Stimulated activated CD8-positive, alpha-beta memory T cell treated with anti-CD3 and anti-CD28 coated beads, Interleukin-12 subunit alpha, Interleukin-12 subunit beta, amount 100 ng/mL, for 4 hours (primary cell): ENCODE data around the gene GGTLC3.
"Not testable (repeated sequence)": the region's sequence is repeated elsewhere in the genome, so short reads cannot be mapped to it uniquely, and the experiment has no call there.

Experiments used
- DNase-seq: peaks from one replicate; pipeline ENCODE4 v3.0.0-alpha.2; 2020; ENCODE audit warnings: low read depth

The GGTLC3 gene

DNA sequence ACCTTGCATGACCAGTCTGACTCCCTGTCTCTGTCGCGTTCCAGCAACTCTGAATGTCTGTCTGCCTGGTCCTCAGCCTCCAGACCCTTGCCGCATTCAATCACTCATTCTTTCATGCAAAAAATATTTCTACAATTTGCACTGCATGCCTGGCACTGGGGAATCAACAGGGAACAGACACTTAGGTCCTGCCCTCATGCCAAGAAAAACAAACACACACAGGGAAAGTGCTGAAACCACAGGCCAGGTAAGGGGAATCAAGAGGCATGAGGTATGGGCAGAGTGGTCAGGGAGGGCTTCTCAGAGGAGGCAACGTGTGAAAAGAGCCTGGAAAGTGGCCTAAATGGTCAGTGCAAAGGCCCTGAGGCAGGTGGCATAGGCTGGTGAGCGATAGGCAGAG is at the start of gene GGTLC3:
Gene GGTLC3 (minus strand): TSS at position 101 of the 400 bp plus-strand sequence. CDS start 264 bp downstream, outside the sequence.
- DNase-seq, result not testable (repeated sequence)

DNA sequence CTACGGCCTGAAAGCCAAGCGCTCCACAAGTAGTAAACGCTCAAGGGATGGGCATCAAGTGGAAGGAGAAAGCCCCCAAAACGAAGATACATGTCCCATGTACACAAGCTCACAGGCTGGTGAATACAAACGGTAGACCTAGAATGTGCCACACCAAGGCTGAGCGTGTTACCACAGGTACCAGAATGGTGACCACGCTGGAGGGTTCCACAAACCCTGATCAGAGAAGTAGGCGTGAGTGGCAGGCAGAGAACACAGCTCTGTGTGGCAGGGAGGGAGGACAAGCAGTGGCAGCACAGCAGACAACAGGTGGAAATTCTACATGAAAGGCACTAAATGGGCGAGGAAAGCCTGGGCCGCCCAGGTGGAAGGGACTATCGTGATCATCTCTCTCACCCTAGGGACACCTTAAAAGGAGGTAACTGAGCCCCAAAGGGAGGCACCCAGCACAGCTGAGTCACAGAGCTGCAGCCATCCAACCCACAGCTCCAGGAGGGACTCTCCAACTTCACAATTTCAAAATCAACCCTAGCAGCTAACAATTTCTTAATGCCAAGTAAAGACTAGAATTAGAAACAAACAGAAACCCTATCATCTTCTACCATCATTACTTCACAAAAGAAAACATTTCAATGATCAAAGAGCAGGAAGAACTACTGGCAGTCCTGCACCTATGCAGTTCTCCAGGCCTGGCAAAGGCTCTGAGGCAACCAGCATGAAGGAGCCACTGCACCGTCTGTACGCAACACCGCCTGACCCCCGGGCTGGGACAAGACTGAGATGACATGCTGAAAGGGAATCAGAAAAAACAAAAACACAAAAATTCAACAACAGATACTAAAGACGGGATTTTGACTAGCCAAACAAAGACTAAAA is 42.4 kb upstream of the GGTLC3 start:
- not testable (repeated sequence) for DNase-seq

GRCh38 chr22:18558939-18559338 is 41.0 kb upstream of the GGTLC3 start:
- DNase-seq, result not testable (repeated sequence)

- DNase-seq, result not testable (repeated sequence)
Measured at GRCh38 chr22:18558516-18558915, 40.6 kb upstream of the GGTLC3 start.

GRCh38 chr22:18554280-18555256 is 36.6 kb upstream of the GGTLC3 start:
- not testable (repeated sequence) for DNase-seq

DNA sequence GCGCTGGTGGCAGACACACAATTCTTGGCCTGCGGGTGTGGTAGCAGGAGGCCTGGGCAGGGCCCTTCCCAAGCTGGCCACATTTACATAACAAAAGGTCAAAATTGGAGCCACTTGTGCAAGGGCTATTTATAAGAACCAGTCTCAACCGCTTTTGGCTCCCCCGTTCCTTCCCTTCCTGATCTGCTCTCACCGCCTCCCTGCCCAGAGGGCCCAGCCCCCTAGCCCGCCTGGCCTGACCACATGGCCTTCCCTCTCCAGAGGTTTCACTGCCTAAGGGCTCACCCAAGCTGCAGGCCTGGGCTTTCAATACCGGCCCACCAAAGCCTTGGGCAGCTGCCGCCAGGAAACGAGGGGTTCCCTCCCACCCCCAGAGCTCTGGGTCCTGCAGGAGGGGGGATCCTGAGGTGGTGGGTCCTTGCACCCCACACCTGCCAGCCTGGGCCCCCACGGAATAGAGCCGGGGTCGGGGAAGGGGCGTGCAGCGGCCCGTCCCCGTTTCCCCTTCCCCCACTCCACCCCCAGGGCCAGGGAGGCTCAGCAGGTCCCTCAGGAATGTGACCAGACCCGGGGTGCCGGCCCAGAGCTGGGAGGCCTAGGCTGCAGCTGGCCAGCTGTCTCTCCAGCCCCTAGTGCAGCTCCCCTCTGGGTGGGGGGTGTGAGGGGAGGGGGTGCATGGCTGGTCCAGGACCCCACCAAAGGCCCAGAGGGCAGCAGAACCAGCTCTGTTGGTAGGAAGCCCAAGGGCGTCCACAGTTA is 35.1 kb upstream of the GGTLC3 start:
- not testable (repeated sequence) for DNase-seq

DNA sequence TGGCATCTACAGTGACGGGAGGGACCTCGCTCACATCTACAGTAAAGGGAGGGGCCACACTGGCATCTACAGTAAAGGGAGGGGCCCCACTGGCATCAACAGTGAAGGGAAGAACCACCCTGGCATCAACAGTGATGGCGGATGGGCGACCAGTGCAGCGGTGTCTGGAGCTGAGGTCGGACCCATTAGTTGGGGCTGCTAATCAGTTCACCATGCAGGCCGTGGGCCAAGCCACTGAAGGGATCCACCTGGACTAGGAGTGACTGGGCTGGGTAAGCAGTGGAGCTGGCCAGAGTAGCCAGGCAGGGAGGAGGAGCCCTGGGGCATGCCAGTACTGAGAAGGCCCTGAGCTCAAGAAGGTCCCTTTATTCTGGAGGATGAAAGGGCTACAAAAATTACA is 33.1 kb upstream of the GGTLC3 start:
- DNase-seq, result not testable (repeated sequence)

- DNase-seq, result not testable (repeated sequence)
Measured at GRCh38 chr22:18549458-18550179, 31.7 kb upstream of the GGTLC3 start.

- DNase-seq, result not testable (repeated sequence)
Measured at GRCh38 chr22:18544615-18545014, 26.7 kb upstream of the GGTLC3 start.

- DNase-seq, result not testable (repeated sequence)
Measured at GRCh38 chr22:18543400-18543799, 25.4 kb upstream of the GGTLC3 start.

GRCh38 chr22:18539994-18540393 is 22.0 kb upstream of the GGTLC3 start:
- not testable (repeated sequence) for DNase-seq

DNA sequence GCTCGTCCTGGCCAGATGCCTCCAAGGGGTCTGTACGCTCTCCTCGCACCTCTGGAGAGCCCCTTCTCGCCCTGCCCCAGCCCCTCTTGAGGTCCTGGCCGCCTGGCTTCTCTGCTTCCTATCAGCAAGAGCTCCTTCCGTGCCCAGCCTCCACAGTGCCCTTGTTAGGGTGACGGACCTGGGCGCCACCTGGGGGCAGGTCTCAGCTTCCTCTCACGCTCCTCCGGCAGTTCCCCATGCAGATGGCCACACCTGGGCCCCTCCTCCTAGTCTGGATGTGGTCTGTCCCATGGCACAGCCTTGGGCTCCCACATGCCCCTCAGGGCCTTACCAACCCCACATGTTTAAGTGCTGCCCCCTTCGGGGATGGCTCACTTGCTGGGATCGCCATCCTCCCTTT is 16.4 kb upstream of the GGTLC3 start:
- not testable (repeated sequence) for DNase-seq

DNA sequence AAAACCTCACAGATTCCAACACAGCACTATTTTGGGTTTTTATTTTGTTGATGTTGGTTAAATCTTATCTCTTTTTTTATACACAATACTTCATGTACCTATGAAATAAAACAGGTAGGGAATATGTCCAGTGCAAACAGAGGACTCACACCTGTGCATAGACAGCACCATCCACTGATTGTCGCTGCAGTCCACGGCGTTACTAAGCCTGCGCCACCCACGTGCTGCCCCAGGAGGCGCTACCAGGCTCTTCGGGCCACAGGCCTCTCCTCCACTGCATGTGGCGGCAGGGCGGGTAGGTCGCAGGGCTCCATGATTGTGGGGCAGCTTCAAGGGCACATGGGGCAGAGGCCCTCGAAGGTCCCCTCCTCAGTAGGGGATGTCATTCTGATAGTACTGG is 15.7 kb upstream of the GGTLC3 start:
- not testable (repeated sequence) for DNase-seq

DNA sequence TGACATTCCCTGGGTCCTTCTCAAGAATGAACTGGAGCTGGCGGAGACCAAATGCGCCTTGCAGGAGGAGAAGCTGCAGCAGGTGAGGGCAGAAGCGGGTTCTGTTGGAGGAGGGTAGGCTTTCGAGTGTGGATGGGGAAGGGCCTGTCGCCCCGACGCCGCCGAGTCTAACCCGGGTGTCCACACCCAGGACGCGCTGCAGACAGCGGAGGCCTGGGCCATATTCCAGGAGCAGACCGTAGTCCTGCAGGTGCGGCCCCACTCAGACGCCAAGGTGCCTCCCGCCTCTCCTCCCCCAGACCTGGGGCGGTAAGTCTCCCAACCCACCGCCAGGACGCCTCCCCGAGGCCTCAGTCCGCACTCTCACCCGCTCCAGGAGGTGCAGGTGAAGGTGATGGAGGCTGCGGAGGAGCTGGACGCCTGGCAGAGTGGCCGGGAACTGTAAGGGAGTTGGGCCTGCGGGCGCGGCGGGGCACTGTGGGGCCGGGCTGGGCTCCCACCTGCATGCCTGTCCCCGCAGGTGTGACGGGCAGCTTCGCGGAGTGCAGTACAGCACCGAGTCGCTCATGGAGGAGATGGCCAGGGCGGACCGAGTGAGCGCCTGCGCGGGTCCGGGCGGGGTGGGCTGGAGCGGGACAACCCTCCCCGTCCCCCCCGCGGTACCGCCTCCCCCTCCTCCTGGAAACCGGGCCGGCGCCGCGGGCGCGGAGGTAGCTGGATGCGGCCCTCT is 11.6 kb upstream of the GGTLC3 start:
- DNase-seq, result not testable (repeated sequence)

- peak; percentile 64 for DNase-seq
Measured at GRCh38 chr22:18528597-18529415, 10.8 kb upstream of the GGTLC3 start.

GRCh38 chr22:18527752-18528596 is 10.0 kb upstream of the GGTLC3 start, which contains the start of gene TMEM191B:
Gene TMEM191B, plus strand, starts transcription at chr22:18527802. Its CDS starts 179 bp downstream, at chr22:18527981.
- DNase-seq, result not testable (repeated sequence)

- DNase-seq, result not testable (repeated sequence)
Measured at GRCh38 chr22:18523328-18523727, 5.4 kb upstream of the GGTLC3 start.

- not testable (repeated sequence) for DNase-seq
Measured at GRCh38 chr22:18522762-18523161, 4.8 kb upstream of the GGTLC3 start.
